GM18517 (cell line): ENCODE data around the gene SND1.

ENCODE experiments used
- ATAC-seq: cut with Tn5 transposase; IDR thresholded peaks from one replicate; pipeline ENCODE4 v1.9.1; 2021; ENCODE audit warnings: mild to moderate bottlenecking, moderate library complexity; ENCODE audit not compliant: unreplicated experiment

The SND1 gene

GRCh38 chr7:128076196-128076795 is 424.3 kb downstream of the SND1 start:
- ATAC-seq = no peak

GRCh38 chr7:128076796-128077271 is 424.8 kb downstream of the SND1 start:
- ATAC-seq = no peak

- ATAC-seq = no peak
These were observed 426.3 kb downstream of the SND1 start for GRCh38 chr7:128078309-128078708.

DNA sequence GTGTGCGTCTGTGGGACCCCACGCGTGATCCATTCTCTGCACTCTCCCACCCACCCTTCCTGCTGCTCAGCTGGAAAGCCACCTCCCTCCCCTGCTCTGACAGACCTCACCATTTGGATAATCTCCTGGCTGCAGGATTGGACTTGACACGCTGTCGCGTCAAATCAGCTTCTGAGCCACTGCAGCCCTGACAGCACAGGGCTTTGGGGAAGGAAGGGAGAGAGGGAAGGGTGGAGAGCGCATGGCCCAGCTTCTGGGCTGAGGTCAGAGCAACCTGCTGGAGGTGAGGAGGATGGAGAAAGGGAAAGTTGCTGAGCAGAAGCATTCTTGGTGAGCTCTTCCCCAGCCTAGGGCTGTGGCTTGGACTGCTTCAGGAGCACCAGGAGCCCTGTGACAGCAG is 428.2 kb downstream of the SND1 start:
- ATAC-seq = no peak

- ATAC-seq = no peak
These were observed 429.4 kb downstream of the SND1 start for GRCh38 chr7:128081351-128081750.

DNA sequence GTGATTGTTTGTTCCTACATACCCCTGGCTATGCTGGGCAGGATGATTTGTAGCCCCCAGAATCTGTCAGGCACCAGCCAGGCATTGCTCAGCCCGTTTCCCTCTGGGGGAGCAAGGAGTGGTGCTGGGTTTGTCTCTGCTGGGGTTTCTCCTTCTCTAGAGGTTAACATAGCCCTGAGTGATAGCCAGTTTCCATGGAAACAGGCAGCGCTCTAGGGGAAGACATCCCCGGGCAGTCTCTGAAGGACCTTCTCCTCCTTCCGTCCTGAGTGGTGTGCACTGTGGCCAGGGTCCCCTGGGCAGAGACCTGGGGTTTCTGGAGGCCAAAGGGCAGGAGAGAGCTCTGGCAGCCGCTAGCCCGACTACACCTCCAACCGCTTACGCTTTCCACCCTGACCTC is 429.8 kb downstream of the SND1 start:
- no peak for ATAC-seq

- no peak for ATAC-seq
These were observed 430.4 kb downstream of the SND1 start for GRCh38 chr7:128082431-128082830.

DNA sequence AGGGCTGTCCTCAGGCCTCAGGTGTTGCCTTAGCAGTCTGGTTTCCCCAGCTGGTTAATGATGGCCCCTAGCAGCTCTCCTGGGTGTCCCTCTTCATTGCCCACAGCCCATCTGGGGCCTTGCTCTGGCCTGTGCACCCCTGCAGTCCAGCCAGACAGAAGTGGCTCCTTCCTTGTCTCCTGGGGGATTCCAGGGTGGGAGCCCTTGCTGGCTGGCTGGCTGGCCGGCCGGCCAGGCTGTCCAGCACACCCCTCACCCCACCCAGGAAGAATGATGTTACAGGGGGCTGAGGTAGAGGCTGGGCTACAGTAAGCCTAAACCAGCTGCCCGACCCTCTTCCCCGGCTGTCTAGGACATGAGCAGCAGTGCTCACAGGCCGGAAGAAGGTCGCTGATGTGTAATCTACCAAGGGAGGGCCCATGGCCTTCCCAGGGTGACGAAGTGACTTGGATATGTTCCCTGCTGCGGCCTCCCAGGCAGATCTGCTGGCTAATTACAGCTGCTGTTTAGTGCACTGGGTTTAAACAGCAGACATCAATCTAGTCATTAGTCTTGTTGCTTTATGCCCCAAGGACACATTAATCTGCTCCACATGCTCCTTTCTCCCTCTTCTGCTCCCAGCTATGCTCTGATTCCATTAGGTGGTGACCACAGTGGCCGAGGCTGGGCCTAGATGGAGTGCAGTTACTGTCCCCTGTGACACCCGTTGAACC is 433.1 kb downstream of the SND1 start:
- no peak for ATAC-seq

- no peak for ATAC-seq
These were observed 438.5 kb downstream of the SND1 start for GRCh38 chr7:128090492-128090891.

DNA sequence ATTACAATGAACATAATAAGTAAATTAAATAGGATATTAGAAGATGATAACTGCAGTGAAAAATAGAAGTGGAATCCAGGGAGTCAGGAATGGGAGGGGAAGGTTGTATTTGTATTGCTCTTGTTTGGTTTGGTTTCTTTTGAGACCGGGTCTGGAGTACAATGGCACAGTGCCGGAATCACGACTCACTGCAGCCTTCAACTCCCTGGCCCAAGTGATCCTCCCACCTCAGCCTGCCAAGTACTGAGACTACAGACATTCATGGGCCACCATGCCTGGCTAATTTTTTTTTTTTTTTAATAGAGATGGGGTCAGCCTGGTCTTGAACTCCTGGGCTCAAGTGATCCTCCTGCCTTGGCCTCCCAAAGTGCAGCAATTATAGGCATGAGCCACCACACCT is 439.1 kb downstream of the SND1 start:
- ATAC-seq = no peak

GRCh38 chr7:128092221-128092620 is 440.2 kb downstream of the SND1 start:
- ATAC-seq = no peak

DNA sequence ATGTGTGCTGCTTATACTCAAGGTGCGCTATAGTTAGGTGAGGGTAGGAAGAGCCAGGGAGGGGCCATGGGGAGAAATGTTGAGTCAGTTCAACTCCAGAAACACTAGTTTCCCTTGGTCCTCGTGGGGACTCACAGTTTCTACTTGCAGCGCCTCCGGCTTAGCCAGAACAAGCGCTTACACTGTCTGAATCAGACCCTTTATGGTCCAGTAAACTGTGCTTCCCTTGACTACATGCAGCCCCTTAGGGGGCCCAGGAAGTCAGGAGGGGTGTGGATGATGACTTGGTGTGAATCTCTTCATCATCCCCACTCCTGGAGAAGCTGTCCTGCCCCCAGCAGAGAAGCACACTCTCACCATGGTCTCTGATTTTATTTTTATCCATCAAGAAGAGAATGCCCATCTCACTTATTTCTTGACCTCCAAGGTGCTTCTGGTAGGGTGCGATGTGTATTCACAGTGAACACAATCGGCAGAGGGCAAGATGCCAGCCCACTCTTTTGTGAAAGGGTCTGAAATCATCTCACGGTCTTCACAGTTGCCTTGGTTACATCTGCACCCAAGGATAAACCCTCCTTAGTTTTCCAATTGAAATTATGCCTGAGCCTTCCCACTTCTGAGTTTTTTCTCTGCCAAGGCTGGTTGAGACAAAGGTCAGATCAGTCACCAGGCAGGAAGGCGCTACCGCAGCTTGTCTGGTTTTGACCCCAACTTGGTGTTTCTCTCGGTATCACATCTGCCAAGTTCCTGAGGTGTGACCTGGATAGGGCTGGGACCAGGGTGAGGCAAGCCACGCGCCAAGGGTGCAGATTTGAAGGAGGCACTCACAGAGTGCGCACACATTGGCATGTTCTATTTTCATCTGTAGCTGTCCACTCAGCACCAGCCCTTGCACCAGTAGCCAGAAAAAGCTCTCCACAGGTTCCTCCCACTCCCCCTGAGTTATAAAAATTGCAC is 441.9 kb downstream of the SND1 start:
- no peak for ATAC-seq

DNA sequence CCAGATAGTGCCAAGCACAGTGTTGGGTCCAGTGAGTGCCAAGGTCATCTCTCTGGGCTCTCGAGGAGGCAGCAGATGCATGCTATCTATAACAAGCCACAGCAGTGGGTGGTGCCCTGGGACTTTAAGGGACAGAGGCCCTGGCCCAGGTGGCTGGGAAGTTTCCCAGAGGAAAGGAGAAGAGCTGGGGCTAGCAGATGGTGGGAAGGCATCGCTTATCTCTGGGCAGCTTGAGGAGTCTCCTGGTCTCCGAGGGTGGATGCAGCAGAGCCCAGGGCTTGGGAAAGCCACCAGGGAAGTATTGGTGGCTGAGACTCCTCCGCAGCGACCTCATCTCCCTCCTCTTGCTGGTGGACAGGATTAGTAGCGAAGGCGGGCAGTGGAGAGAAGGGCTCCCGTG is 442.7 kb downstream of the SND1 start:
- no peak for ATAC-seq

DNA sequence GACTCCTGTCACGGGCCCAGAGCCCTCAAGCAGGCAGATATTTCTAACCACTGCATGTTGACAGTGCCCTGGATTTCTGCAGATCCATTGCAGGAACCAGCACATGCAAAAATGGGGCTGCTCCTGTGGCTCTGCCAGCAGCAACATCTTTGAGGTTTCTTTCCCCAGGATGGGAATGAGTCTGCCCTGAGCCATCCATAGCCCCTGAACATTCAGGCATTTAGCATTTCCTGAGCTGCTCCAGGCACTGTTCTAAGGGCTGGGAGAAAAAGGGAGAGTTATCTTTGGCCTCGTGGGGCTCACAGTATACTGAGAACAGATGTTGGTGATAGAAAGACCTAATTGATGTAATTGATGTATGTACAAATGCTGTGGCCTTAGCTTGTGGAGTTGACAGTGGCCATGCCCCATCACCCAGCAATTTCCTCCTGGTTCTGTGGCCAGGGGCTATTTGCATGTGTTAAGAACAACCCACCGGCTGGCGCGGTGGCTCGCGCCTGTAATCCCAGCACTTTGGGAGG is 445.3 kb downstream of the SND1 start:
- no peak for ATAC-seq

DNA sequence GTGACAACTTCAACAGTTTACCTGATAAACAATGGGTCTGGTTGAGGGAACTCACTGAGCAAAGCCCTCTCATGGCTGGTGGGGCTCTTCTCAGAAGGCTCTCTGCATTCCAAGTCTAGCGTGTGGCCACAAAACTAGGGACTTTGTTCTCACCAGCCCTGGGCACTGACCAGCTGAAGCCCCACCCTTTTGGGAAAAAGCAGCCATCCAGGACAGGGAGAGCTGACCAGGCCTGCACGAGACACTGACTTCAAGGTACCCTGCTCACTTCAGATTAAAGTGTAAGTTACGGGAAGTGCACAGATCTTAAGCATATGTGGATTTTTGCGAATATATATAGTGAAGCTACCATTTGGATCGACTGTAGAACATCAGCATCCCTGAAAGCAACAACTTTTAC is 446.6 kb downstream of the SND1 start:
- no peak for ATAC-seq

GRCh38 chr7:128099204-128099671 is 447.2 kb downstream of the SND1 start:
- ATAC-seq = no peak

DNA sequence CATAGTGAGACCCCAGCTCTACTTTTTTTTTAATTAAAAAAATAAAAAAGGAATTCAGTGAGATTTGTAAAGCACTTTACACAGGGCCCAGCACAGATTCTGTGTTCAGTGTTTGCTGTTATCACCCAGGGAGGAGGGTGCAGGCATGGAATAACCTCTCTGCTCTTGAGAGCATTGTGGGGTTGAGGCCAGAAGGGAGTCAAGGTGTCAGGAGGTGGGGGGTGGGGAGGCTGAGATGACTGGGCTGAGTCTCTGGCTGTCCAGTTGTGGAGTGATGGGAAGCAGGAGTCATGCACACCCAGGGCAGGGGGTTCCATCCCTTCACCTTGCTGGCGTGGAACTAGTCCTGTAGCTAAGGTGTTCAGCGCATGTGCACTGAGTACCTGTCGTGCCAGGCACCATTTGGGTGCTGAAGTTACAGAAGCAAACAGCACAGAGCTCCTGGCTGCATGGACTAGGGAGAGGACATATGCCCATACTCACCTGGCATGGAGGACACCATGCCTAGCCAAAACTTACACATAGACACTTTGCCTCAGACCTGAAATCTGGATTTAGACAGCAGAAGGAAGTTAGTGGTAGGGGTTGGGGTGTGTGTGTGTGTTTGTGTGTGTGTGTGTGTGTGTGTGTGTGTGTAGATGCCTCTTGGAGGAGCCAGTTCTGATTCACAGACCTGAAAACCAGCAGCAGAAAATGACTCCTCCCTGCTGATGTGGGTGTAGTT is 448.4 kb downstream of the SND1 start:
- ATAC-seq = no peak

DNA sequence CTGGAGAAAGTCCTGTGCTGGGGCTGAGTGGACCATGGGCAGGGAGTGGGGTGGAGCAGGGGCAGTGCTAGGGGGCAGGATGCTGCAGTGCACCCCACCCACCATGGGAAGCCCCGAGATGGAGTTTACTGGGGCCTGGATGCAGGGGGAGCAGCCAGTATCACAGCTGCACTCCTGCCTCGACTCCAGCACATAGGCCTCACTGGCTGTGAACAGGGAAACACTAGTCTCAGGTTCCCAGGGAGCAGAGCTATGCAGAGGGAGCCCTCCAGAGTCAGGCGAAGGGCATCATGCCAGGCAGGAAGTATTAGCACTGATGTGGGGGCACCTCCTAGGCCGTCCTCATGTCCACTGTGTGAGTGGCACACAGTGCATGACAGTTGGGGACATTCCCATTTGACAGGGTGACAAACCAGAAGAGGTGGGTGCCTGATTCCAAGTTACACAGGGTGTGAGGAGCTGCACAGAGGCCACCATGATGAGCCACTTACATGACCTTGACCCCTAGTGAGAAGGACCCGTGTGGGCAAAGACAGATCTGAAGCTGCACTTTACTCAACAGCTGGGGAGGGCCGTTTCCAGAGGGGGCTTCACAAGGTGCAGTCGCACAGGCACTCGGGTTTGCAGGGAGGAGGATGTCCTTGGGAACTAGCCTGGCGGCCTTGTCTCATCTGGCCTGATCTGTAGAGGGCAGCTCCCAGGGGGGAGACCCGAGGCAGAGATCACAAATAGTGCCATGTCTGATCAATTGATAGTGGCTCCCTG is 449.1 kb downstream of the SND1 start:
- no peak for ATAC-seq

DNA sequence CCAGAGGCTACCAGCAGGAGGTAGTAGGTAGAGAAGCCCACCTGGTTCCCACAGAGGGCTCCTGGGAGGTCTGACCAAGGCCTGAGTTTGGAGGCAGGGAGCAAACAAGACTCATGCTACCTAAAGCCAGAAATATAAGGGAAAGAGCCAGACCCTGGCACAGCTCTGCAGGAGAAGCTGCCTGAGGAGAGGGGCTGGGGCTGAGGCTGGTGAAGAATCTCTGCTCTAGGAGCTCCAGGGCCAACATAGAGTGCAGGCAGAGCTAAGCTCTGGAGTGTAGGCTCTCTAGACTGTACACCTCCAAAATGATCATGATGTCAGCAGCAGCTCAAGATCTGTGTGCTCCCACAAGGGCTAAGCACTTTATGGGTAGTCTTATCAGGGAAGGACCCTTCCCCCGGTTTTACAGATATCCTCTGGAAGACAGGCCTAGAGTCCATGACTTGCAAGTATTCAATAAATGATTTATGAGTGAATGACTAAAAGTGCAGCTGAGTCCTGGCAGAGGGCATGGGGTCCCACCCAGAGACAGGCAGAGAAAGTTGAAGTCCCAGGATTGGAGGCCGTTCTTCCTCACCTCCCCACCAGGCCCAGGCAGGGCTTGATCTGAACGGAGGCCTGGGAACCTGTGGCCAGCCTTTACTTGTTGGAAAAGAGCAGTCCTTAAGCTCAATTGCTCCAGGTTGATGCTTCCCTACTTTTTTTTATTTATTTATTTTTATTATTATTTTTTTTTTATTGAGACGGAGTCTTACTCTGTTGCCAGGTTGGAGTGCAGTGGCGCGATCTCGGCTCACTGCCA is 450.7 kb downstream of the SND1 start:
- ATAC-seq = no peak
